H1 (cell line): ENCODE data around the gene DOK6.

Experiments used
- CREB1 ChIP-seq: IDR thresholded peaks from 2 replicates; pipeline ENCODE4 v1.6.1; 2012; ENCODE audit warnings: inconsistent platforms
- POLR2A ChIP-seq, 2 experiments: IDR thresholded peaks; 1 replicate in 1 of 2; 2 replicates in 1 of 2; pipeline ENCODE4 v1.6.1; 2011; ENCODE audit warnings: low read depth in 2 of 2, low read length in 2 of 2, mild to moderate bottlenecking in 2 of 2; ENCODE audit errors: control extremely low read depth in 1 of 2
- YY1 ChIP-seq: IDR thresholded peaks from 2 replicates; pipeline ENCODE4 v1.6.1; 2011; ENCODE audit warnings: low read depth, mild to moderate bottlenecking, low read length

DNA sequence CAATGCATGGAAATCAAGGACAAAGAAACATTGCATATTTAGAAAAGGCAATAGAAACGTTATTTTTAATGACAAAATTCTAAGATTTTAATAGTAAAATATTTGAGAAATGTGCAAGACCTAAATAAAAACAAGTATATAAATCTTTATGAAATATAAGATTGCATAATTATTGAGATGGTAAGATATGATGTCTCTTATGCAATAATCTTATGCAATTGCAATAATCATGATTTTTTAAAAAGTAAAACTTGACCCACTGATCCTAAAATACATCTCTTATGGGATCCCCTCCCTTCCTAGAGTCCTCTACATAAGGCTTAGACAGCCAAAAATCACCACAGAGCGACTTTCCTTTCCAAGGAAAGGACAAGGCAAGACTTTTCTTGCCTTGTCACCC is 249.0 kb downstream of the DOK6 start:
- no peak for TF ChIP-seq CREB1
- TF ChIP-seq POLR2A (IDR thresholded peaks at IDR 0.05; ENCODE audit: control extremely low read depth in 1 of 2, low read depth in 2 of 2, low read length in 2 of 2), result no peak
- no peak for TF ChIP-seq YY1
